ENCODE measurements around the gene CPSF7. TPM values are rescaled to one million over a fixed set of nuclear protein-coding genes. Genes with fewer than 3 reads are reported as not detected.

Gene CPSF7, protein sequence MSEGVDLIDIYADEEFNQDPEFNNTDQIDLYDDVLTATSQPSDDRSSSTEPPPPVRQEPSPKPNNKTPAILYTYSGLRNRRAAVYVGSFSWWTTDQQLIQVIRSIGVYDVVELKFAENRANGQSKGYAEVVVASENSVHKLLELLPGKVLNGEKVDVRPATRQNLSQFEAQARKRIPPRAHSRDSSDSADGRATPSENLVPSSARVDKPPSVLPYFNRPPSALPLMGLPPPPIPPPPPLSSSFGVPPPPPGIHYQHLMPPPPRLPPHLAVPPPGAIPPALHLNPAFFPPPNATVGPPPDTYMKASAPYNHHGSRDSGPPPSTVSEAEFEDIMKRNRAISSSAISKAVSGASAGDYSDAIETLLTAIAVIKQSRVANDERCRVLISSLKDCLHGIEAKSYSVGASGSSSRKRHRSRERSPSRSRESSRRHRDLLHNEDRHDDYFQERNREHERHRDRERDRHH
- 51.1 and 55.3 TPM in 2 replicates for total RNA-seq (2014; rRNA removed)
- percentile 95 among the genes with signal in this experiment for Bru-seq, nascent RNA
- percentile 96 among the genes with signal in this experiment for BruChase-seq, experiment 1, labeled RNA remaining after a 6-hour chase
- percentile 96 among the genes with signal in this experiment for BruChase-seq, experiment 2, labeled RNA remaining after a 2-hour chase
- long read RNA-seq, partial matches to known transcripts = 22 of 76 reads
- long read RNA-seq, other reads (novel, unspliced or antisense) = 46 of 76 reads

DNA sequence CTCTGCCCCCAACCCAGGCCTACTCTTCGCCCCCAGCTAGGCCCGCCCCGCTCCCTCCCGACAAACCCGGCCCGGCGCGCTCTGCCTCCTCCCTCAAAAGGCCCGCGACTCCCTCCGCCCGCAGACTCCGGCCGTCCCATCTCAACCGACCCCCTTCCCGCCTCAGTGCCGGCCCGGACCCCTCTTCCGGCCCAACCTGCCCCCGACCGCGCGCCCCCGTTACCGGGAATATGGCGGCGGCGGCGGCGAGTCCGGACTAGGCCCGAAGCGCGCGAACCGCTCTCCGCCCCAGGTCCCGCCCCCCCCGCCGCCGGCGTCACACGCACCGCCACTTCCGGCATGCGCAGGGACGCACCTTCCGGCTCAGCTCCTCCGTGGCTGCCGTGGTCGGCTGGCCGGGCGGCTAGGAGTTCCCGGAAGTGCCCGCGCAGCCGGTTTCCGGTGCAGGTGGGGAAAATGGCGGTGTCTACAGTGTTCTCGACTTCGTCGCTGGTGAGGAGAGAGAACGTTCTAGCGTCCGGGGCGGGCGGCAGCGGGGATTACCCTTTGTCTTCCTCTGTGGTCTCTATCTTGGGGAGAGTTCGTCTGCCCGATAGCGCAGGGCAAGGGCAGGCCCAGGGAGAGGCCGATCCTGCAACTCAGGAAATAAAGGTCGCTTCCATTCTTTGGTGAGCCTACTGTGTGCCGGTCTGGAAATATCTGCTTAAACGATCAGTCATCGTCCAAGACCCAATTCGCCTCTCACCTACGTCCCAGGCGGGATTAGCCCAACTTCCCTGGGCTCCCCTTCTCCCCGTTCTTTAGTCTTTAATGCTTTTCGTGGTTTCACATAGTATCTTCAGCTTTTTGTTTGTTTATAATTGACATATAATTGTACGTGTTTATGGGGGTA is at the start of gene CPSF7, which contains the start of gene SDHAF2:
Gene CPSF7, minus strand, starts transcription at position 285 of the 892 bp plus-strand sequence. CDS start 740 bp downstream, outside the sequence.
Gene SDHAF2, plus strand, starts transcription at position 434 of the 892 bp plus-strand sequence. Its CDS starts 23 bp downstream, at position 457.
- POLR2A ChIA-PET (ENCODE audit: unreplicated experiment) = interaction anchor here (0.6 to 0.7 kb wide), 4 partner anchors 68 to 806 kb away, joined by 3 to 8 read pairs (median 4); partner anchors contain the start of genes CYB561A3 and TMEM138
- peak within 1 kb of the TSS; percentile 87 for H3K4me2 ChIP-seq (ENCODE audit: low read length)

DNA sequence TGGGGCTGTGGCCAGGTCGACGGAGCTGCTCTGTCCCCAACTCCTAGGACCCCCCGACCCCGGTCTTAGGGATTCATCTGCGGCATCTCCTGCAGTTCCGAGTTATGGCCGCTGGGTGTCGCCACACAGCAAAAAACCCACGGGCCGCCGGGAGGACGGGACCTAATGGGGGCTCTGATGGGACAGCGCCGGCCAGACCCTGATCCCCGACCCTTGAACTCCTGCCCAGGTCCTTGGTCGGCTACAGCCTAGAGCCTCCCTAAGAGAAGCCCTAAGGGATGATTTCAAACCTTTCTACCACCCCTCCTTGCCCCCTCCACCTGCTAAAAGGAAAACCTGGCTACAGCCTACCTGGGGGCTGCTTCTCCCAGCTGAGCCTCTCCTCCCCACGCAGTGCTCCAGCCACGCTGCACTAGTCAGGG is 48.0 kb upstream of the CPSF7 start:
- Histone ChIP-seq H3K27ac (ENCODE audit: low read length) (no peak overlapping the region), H2AFZ (ENCODE audit: low read length) (no peak overlapping the region), H3K9ac (ENCODE audit: low read length) (no peak overlapping the region), H3K9me2 (replicated peaks; ENCODE audit: low read length) (no peaks in the 10 kb centered on the region), H4K20me1 (ENCODE audit: low read length) (no peaks in the 10 kb centered on the region), H3K79me2 (ENCODE audit: low read length) (no peaks in the 10 kb centered on the region), H3F3A (ENCODE audit: low read length, unreplicated experiment) (no peaks in the 10 kb centered on the region), H3K4me3 (ENCODE audit: low read length) (no peak overlapping the region), H3K27me3 (ENCODE audit: low read length) (no peaks in the 10 kb centered on the region), H3K9me3 (ENCODE audit: low read length) (no peaks in the 10 kb centered on the region), H3K4me1 (ENCODE audit: insufficient read depth, low read length) (peaks cover 15% of the 10 kb centered on the region; the same call in 1 of the 2 replicates), H3K4me2 (ENCODE audit: low read length) (peak overlapping the region; percentile 30; the same call in 1 of the 2 replicates), H3K36me3 (ENCODE audit: low read depth, low read length) (no peaks in the 10 kb centered on the region)
- DNase-seq (peak; percentile 64), ATAC-seq (peak; percentile 27; the same call in 1 of the 2 replicates)
- CTCF ChIA-PET = interaction anchor here (0.8 to 2.4 kb wide), 4 partner anchors 39 to 161 kb away, joined by 4 to 8 read pairs (median 6); no protein-coding TSS in a partner anchor
- intact Hi-C loops (cut with micrococcal nuclease) = loop anchor here (1.0 to 5.0 kb wide), 5 partner anchors 31 to 255 kb away; no protein-coding TSS in a partner anchor
- POLR2A ChIA-PET (ENCODE audit: unreplicated experiment) = no interaction called here
- TF ChIP-seq EZH2 (IDR thresholded peaks at IDR 0.05; ENCODE audit: low read length, unreplicated experiment) (no peak), EZH2phosphoT487 (IDR thresholded peaks at IDR 0.05; ENCODE audit: borderline replicate concordance, low read length) (no peak), CTCF (conservative IDR thresholded peaks at IDR 0.05; ENCODE audit: low read depth, low read length) (peak; percentile 99)
- BruUV-seq (replicated peaks) = no TSS peak

More for the DNA sequence above, at the start of gene CPSF7, which contains the start of gene SDHAF2:
- Histone ChIP-seq H3K79me2 (ENCODE audit: low read length) (peaks cover 92% of the 10 kb centered on the region), H3K9ac (ENCODE audit: low read length) (peak within 1 kb of the TSS; percentile 99), H3K9me3 (ENCODE audit: low read length) (no peaks in the 10 kb centered on the region), H3K36me3 (ENCODE audit: low read depth, low read length) (peaks cover 48% of the 10 kb centered on the region), H3K4me3 (ENCODE audit: low read length) (peak within 1 kb of the TSS; percentile 90), H3K4me1 (ENCODE audit: insufficient read depth, low read length) (peaks cover 23% of the 10 kb centered on the region), H2AFZ (ENCODE audit: low read length) (peak within 1 kb of the TSS; percentile 76), H3F3A (ENCODE audit: low read length, unreplicated experiment) (no peaks in the 10 kb centered on the region), H3K27ac (ENCODE audit: low read length) (peak within 1 kb of the TSS; percentile 78), H3K27me3 (ENCODE audit: low read length) (no peaks in the 10 kb centered on the region), H3K9me2 (replicated peaks; ENCODE audit: low read length) (no peaks in the 10 kb centered on the region), H4K20me1 (ENCODE audit: low read length) (peaks cover 14% of the 10 kb centered on the region)
- DNase-seq (peak; percentile 98), ATAC-seq (peak; percentile 94)
- intact Hi-C loops (cut with micrococcal nuclease) = no loop called here
- TF ChIP-seq CTCF (conservative IDR thresholded peaks at IDR 0.05; ENCODE audit: low read depth, low read length) (no peak), EZH2phosphoT487 (IDR thresholded peaks at IDR 0.05; ENCODE audit: borderline replicate concordance, low read length) (no peak), EZH2 (IDR thresholded peaks at IDR 0.05; ENCODE audit: low read length, unreplicated experiment) (no peak)
- TSS peak; percentile 77 for BruUV-seq (replicated peaks)
- CTCF ChIA-PET = interaction anchor here (0.6 kb wide), 1 partner anchor 1331 kb away, joined by 3 read pairs; the partner anchor contains the start of gene POLR2G
